HEK293 (cell line): ENCODE measurements around the gene ATP6V0A4.

Experiments used
- CTCF ChIP-seq: fragments of 450-650 bp; formaldehyde crosslinking; IDR thresholded peaks from 2 replicates; pipeline ENCODE4 v1.5.1; 2016; ENCODE audit warnings: missing biosample characterization, missing genetic modification characterization
- KLF16 ChIP-seq: fragments of 450-650 bp; formaldehyde crosslinking; IDR thresholded peaks from 2 replicates; pipeline ENCODE4 v1.5.1; 2017; ENCODE audit warnings: missing biosample characterization, missing genetic modification characterization
- MYNN ChIP-seq: fragments of 450-650 bp; formaldehyde crosslinking; IDR thresholded peaks from 2 replicates; pipeline ENCODE4 v1.5.1; 2016; ENCODE audit warnings: missing biosample characterization, missing genetic modification characterization, borderline replicate concordance
- REST ChIP-seq: fragments of 450-650 bp; formaldehyde crosslinking; IDR thresholded peaks from 2 replicates; pipeline ENCODE4 v1.5.1; 2016; ENCODE audit warnings: missing biosample characterization, missing genetic modification characterization
- SETDB1 ChIP-seq: IDR thresholded peaks from one replicate; pipeline ENCODE4 v1.6.1; 2017; ENCODE audit warnings: mild to moderate bottlenecking, low read length, moderate library complexity, mixed read lengths; ENCODE audit not compliant: insufficient read length
- YY1 ChIP-seq: fragments of 450-650 bp; formaldehyde crosslinking; IDR thresholded peaks from 2 replicates; pipeline ENCODE4 v1.5.1; 2018; ENCODE audit warnings: missing biosample characterization, missing genetic modification characterization
- ZFP37 ChIP-seq: fragments of 450-650 bp; formaldehyde crosslinking; IDR thresholded peaks from 2 replicates; pipeline ENCODE4 v1.5.1; 2016; ENCODE audit warnings: missing biosample characterization, missing genetic modification characterization
- ZNF121 ChIP-seq: fragments of 450-650 bp; formaldehyde crosslinking; IDR thresholded peaks from 2 replicates; pipeline ENCODE4 v1.5.1; 2016; ENCODE audit warnings: missing biosample characterization, missing genetic modification characterization
- ZNF404 ChIP-seq: fragments of 450-650 bp; formaldehyde crosslinking; IDR thresholded peaks from 2 replicates; pipeline ENCODE4 v1.5.1; 2017; ENCODE audit warnings: missing biosample characterization, missing genetic modification characterization
- ZNF645 ChIP-seq: fragments of 450-650 bp; formaldehyde crosslinking; IDR thresholded peaks from 2 replicates; pipeline ENCODE4; 2016; ENCODE audit warnings: missing biosample characterization, missing genetic modification characterization
- ZNF670 ChIP-seq: fragments of 450-650 bp; formaldehyde crosslinking; IDR thresholded peaks from 2 replicates; pipeline ENCODE4 v1.5.1; 2016; ENCODE audit warnings: missing biosample characterization, missing genetic modification characterization, low read depth
- ZNF707 ChIP-seq: fragments of 450-650 bp; formaldehyde crosslinking; IDR thresholded peaks from 2 replicates; pipeline ENCODE4 v1.5.1; 2016; ENCODE audit warnings: missing biosample characterization, missing genetic modification characterization
- TF ChIP-seq, protein P1 (sequence below): sonication (generic); formaldehyde crosslinking; IDR thresholded peaks from 2 replicates; pipeline ENCODE4 v1.8.1; 2022; ENCODE audit warnings: mild to moderate bottlenecking, moderate library complexity, missing genetic modification reagents

- TF ChIP-seq ZFP37 (tag by site-specific recombination) (no peak), REST (tag by site-specific recombination) (no peak), ZNF404 (no peak), CTCF (tag by site-specific recombination) (no peak), ZNF670 (tag by site-specific recombination) (no peak), KLF16 (no peak), MYNN (tag by site-specific recombination) (no peak), ZNF645 (tag by site-specific recombination) (no peak), SETDB1 (no peak), ZNF121 (tag by site-specific recombination) (no peak), YY1 (tag by site-specific recombination) (no peak), ZNF707 (no peak)
- TF ChIP-seq, protein P1, sequence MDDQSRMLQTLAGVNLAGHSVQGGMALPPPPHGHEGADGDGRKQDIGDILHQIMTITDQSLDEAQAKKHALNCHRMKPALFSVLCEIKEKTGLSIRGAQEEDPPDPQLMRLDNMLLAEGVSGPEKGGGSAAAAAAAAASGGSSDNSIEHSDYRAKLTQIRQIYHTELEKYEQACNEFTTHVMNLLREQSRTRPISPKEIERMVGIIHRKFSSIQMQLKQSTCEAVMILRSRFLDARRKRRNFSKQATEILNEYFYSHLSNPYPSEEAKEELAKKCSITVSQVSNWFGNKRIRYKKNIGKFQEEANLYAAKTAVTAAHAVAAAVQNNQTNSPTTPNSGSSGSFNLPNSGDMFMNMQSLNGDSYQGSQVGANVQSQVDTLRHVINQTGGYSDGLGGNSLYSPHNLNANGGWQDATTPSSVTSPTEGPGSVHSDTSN = no peak
Measured at GRCh38 chr7:138821912-138822311, 23.9 kb upstream of the ATP6V0A4 start.
